GM18499 (cell line): ENCODE results near the gene SLC6A12.

Experiments
- ATAC-seq: cut with Tn5 transposase; IDR thresholded peaks from one replicate; pipeline ENCODE4 v1.9.1; 2021; ENCODE audit warnings: moderate number of reproducible peaks; ENCODE audit not compliant: insufficient read depth, unreplicated experiment

SLC6A12 gene

GRCh38 chr12:181921-182320, 32.0 kb downstream of the SLC6A12 start:
- no peak for ATAC-seq

- ATAC-seq, result no peak
Measured at GRCh38 chr12:180445-180844, 33.5 kb downstream of the SLC6A12 start.

GRCh38 chr12:179885-180284, 34.1 kb downstream of the SLC6A12 start:
- no peak for ATAC-seq

- no peak for ATAC-seq
Measured at GRCh38 chr12:179131-179884, 34.6 kb downstream of the SLC6A12 start.

GRCh38 chr12:178829-179109, 35.2 kb downstream of the SLC6A12 start:
- no peak for ATAC-seq

- ATAC-seq, result no peak
Measured at GRCh38 chr12:177980-178828, 35.8 kb downstream of the SLC6A12 start.

- ATAC-seq, result no peak
Measured at GRCh38 chr12:177336-177979, 36.5 kb downstream of the SLC6A12 start.

- ATAC-seq, result no peak
Measured at GRCh38 chr12:176321-177181, 37.4 kb downstream of the SLC6A12 start.

- ATAC-seq, result no peak
Measured at GRCh38 chr12:175759-176158, 38.2 kb downstream of the SLC6A12 start.

GRCh38 chr12:175250-175649, 38.7 kb downstream of the SLC6A12 start:
- no peak for ATAC-seq

- no peak for ATAC-seq
Measured at GRCh38 chr12:174596-174995, 39.4 kb downstream of the SLC6A12 start.

- ATAC-seq, result no peak
Measured at GRCh38 chr12:174124-174523, 39.8 kb downstream of the SLC6A12 start.

GRCh38 chr12:172732-173161, 41.2 kb downstream of the SLC6A12 start:
- no peak for ATAC-seq

- no peak for ATAC-seq
Measured at GRCh38 chr12:171743-172676, 41.9 kb downstream of the SLC6A12 start.

GRCh38 chr12:171276-171675, 42.7 kb downstream of the SLC6A12 start:
- no peak for ATAC-seq

- no peak for ATAC-seq
Measured at GRCh38 chr12:170371-171225, 43.4 kb downstream of the SLC6A12 start.

GRCh38 chr12:169528-170370, 44.2 kb downstream of the SLC6A12 start:
- no peak for ATAC-seq
